ENCODE results near the gene RSRC2. TPM values are rescaled to one million over a fixed set of nuclear protein-coding genes. Genes with fewer than 3 reads are reported as not detected.

The RSRC2 gene
- total and polyA plus RNA-seq, 9 of the 15 experiments (the other 6 are each of a cell fraction or from before 2014, with no cell fraction given): 52.6 to 123 (median 80.3) TPM

- TF ChIP-seq POLR2AphosphoS2 (IDR thresholded peaks at IDR 0.05; ENCODE audit: low read length) (peak; percentile 22; the same call in 1 of the 2 replicates), TOE1 (IDR thresholded peaks at IDR 0.05; ENCODE audit: borderline replicate concordance) (peak; percentile 34; the same call in 1 of the 2 replicates), TOE1 (CRISPR knock-in tag; IDR thresholded peaks at IDR 0.05; ENCODE audit: borderline replicate concordance, low read depth) (no peak), STAT5B (CRISPR knock-in tag; IDR thresholded peaks at IDR 0.05) (no peak), MAFG (tag; conservative IDR thresholded peaks at IDR 0.05) (no peak), SAFB (IDR thresholded peaks at IDR 0.05; ENCODE audit: borderline replicate concordance, low read depth, low read length) (no peak), MYBL2 (IDR thresholded peaks at IDR 0.05; ENCODE audit: low read depth) (no peak), MYBL2 (CRISPR knock-in tag; IDR thresholded peaks at IDR 0.05; ENCODE audit: borderline replicate concordance) (no peak), FOXJ2 (tag; IDR thresholded peaks at IDR 0.05) (no peak)
These were observed 22.7 kb downstream of the RSRC2 start (continued) for GRCh38 chr12:122503783-122504590.

GRCh38 chr12:122503147-122503751 lies 23.5 kb downstream of the RSRC2 start:
- Histone ChIP-seq H2AFZ (ENCODE audit: low read depth, low read length) (no peak overlapping the region), H3K4me1 (replicated peaks in 1 of 2; ENCODE audit: control insufficient read depth in 2 of 2, insufficient read depth in 2 of 2, low read length in 2 of 2) (peaks cover 5 to 6% of the 10 kb centered on the region in 2 experiments; a peak in 3 of 5 replicates), H3K27ac (ENCODE audit: extremely low read depth, low read depth, low read length) (0 out of 3 replicates have a peak overlapping the region, but pooled peaks have one; percentile 8), H3K9ac (ENCODE audit: insufficient read depth in 1 of 2, low read depth in 2 of 2, low read length in 2 of 2) (no peak overlapping the region), H3K4me2 (ENCODE audit: insufficient read depth, low read length) (no peak overlapping the region), H3K36me3 (ENCODE audit: control insufficient read depth, insufficient read depth, low read length) (peaks cover 57% of the 10 kb centered on the region), H3K27me3 (ENCODE audit: control insufficient read depth in 2 of 2, insufficient read depth in 2 of 2, low read length in 2 of 2) (no peaks in the 10 kb centered on the region), H3K79me2 (ENCODE audit: control insufficient read depth, insufficient read depth, low read length) (peaks cover 25% of the 10 kb centered on the region), H4K20me1 (replicated peaks; ENCODE audit: control insufficient read depth, insufficient read depth, low read length) (no peaks in the 10 kb centered on the region), H3K9me3 (replicated peaks; ENCODE audit: control insufficient read depth, insufficient read depth, low read depth, low read length) (no peaks in the 10 kb centered on the region), H3K9me1 (ENCODE audit: control insufficient read depth, insufficient read depth, low read length) (no peaks in the 10 kb centered on the region), H3K4me3 (no peak overlapping the region)
- 85% methylated on average over 3 of the region's 3 CpGs for WGBS (ENCODE audit: insufficient coverage, low coverage, missing lambda C conversion rate)
- no TSS peak for BruUV-seq (replicated peaks)
- in situ Hi-C loops (cut with MboI): no loop called here
- POLR2A ChIA-PET: interaction anchor here (0.6 to 8.1 kb wide), 10 partner anchors 7 to 167 kb away, joined by 3 to 96 read pairs (median 4); partner anchors contain the start of genes KNTC1 and RSRC2
- ATAC-seq: no peak
- intact Hi-C loops (cut with micrococcal nuclease): no loop called here
- no peak for DNase-seq (ENCODE audit: extremely low read depth in 1 of 4, low spot score in 3 of 4)
- no peak for FAIRE-seq
- CTCF ChIA-PET (ENCODE audit: low intra/inter-chr PET ratio): no interaction called here
- TF ChIP-seq ZNF77 (CRISPR knock-in tag; IDR thresholded peaks at IDR 0.05): no peak
- no peak for TF ChIP-seq MTA1 (IDR thresholded peaks at IDR 0.05; ENCODE audit: borderline replicate concordance)
- no peak for TF ChIP-seq CCAR2 (IDR thresholded peaks at IDR 0.05; ENCODE audit: low read depth, low read length)
- no peak for TF ChIP-seq RBM34 (IDR thresholded peaks at IDR 0.05; ENCODE audit: borderline replicate concordance, insufficient read depth, low read length)
- TF ChIP-seq SRF (CRISPR knock-in tag; IDR thresholded peaks at IDR 0.05): peak in 1 of 2 experiments; percentile 82; a peak in 1 of 4 replicates
- TF ChIP-seq ZNF217 (CRISPR knock-in tag; IDR thresholded peaks at IDR 0.05): no peak
- TF ChIP-seq ZNF197 (CRISPR knock-in tag; IDR thresholded peaks at IDR 0.05; ENCODE audit: low read depth): no peak
- peak; percentile 10 for TF ChIP-seq E2F8 (IDR thresholded peaks at IDR 0.05; ENCODE audit: low read depth, partially characterized antibody)
- no peak for TF ChIP-seq TCF7 (IDR thresholded peaks at IDR 0.05; ENCODE audit: borderline replicate concordance)
- no peak for TF ChIP-seq EHMT2 (IDR thresholded peaks at IDR 0.05)

All from K562 (cell line).